ENCODE measurements around the gene EPHX1. TPM values are rescaled to one million over a fixed set of nuclear protein-coding genes. Genes with fewer than 3 reads are reported as not detected.

Gene EPHX1
- total and polyA plus RNA-seq, 10 of the 15 experiments (the other 5 are each of a cell fraction or from before 2014, with no cell fraction given): 0.33 to 2.9 (median 0.78) TPM; not detected in 2

DNA sequence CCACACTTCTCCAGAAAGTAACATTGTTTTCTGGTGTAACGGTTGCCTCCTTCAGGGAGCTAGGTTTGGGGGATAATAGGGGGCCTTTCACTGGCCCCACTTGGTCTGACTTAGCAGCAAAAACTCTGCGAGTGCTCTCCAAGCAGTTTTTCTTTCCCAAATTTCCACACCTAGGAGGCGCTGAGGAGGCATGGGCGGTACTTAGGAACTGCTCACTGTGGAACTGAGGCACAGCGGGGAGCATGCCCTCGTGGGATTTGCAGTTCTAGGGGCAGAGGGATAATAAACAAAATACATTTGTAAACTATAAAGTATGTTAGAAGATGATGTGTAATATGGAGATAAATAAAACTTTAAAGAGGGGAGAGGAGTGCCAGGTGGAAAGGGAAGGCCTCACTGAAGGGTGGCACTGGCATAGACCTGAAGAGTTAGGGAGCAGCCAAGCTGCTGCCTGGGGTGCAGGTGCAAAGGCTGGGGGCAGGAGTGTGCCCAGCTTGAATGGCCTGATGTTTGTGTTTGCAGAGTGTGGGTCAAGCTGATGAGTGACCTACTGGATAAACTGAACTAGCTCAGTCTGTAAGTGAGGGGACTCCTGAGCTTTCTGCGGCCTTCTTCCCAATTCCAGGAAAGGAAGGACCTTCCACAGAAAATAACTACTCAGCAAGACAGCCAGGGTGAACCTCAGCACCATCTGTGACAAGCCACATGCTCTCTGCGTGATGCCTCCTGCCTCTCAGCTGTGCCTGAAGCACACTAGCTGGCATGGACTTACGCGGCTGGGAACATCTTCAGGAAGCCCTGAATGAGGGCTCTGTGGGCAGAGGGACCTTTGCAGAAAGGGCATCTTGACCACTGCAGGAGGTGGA lies 1.9 kb downstream of the EPHX1 start:
- H3K4me3 ChIP-seq: no peak overlapping the region
- H3K4me1 ChIP-seq (ENCODE audit: control insufficient read depth, insufficient read depth, low read length): no peaks in the 10 kb centered on the region
- CTCF ChIA-PET: interaction anchor here (0.5 to 1.8 kb wide), 2 partner anchors 9 to 118 kb away, joined by 3 to 4 read pairs; no protein-coding TSS in a partner anchor
- no peaks in the 10 kb centered on the region for H3K36me3 ChIP-seq (ENCODE audit: control insufficient read depth in 2 of 2, insufficient read depth in 2 of 2, low read length in 1 of 2)
- SMC1A ChIA-PET (ENCODE audit: uncharacterized antibody, unreplicated experiment): interaction anchor here (0.7 to 1.2 kb wide), 2 partner anchors 24 to 165 kb away, joined by 4 read pairs; no protein-coding TSS in a partner anchor
- no peak overlapping the region for H3K27ac ChIP-seq (ENCODE audit: control insufficient read depth, insufficient read depth)
- RAD21 ChIA-PET (ENCODE audit: unreplicated experiment): no interaction called here
- intact Hi-C loops (cut with micrococcal nuclease; ENCODE audit: unreplicated experiment): no loop called here
- no peak for FAIRE-seq
- H2AFZ ChIP-seq (ENCODE audit: control insufficient read depth, low read depth, low read length): no peak overlapping the region
- no peak overlapping the region for H3K9ac ChIP-seq (ENCODE audit: control insufficient read depth, insufficient read depth, low read length)
- no peaks in the 10 kb centered on the region for H3K27me3 ChIP-seq (replicated peaks in 1 of 2; ENCODE audit: control insufficient read depth in 2 of 2, insufficient read depth in 2 of 2, low read length in 1 of 2)
- no peak for ATAC-seq
- POLR2A ChIA-PET: no interaction called here
- no TSS peak for BruUV-seq (replicated peaks)
- no peaks in the 10 kb centered on the region for H3K79me2 ChIP-seq (ENCODE audit: control insufficient read depth, insufficient read depth, low read length)
- in situ Hi-C loops (cut with MboI): no loop called here
- H3K9me3 ChIP-seq (replicated peaks; ENCODE audit: control insufficient read depth, insufficient read depth, low read length): no peaks in the 10 kb centered on the region
- no peaks in the 10 kb centered on the region for H4K20me1 ChIP-seq (ENCODE audit: control insufficient read depth, insufficient read depth)
- no peak for DNase-seq (ENCODE audit: low read depth, low spot score)
- 64% methylated on average over 10 of the region's 10 CpGs for WGBS (ENCODE audit: insufficient coverage, insufficient replicate concordance, low lambda C conversion rate, missing lambda C conversion rate)
- H3K4me2 ChIP-seq (ENCODE audit: control insufficient read depth, insufficient read depth): no peak overlapping the region
- TF ChIP-seq, protein P1, sequence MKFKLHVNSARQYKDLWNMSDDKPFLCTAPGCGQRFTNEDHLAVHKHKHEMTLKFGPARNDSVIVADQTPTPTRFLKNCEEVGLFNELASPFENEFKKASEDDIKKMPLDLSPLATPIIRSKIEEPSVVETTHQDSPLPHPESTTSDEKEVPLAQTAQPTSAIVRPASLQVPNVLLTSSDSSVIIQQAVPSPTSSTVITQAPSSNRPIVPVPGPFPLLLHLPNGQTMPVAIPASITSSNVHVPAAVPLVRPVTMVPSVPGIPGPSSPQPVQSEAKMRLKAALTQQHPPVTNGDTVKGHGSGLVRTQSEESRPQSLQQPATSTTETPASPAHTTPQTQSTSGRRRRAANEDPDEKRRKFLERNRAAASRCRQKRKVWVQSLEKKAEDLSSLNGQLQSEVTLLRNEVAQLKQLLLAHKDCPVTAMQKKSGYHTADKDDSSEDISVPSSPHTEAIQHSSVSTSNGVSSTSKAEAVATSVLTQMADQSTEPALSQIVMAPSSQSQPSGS (IDR thresholded peaks at IDR 0.05; ENCODE audit: low read length): no peak
- TF ChIP-seq NFYA (IDR thresholded peaks at IDR 0.05; ENCODE audit: borderline replicate concordance, low read depth, low read length) (no peak), GABPA (IDR thresholded peaks at IDR 0.05; ENCODE audit: low read depth) (no peak), FOXM1 (IDR thresholded peaks at IDR 0.05; ENCODE audit: low read depth, low read length) (no peak), CHD1 (IDR thresholded peaks at IDR 0.05; ENCODE audit: low read depth, low read length) (no peak), RFX5 (IDR thresholded peaks at IDR 0.05; ENCODE audit: low read depth, low read length) (no peak), WRNIP1 (IDR thresholded peaks at IDR 0.05; ENCODE audit: borderline replicate concordance, low read depth, low read length) (no peak), ASH2L (IDR thresholded peaks at IDR 0.05; ENCODE audit: borderline replicate concordance, low read depth) (no peak), ZNF384 (IDR thresholded peaks at IDR 0.05; ENCODE audit: borderline replicate concordance, low read depth, low read length) (no peak), NFYB (IDR thresholded peaks at IDR 0.05; ENCODE audit: insufficient read depth, low read depth, low read length) (no peak), BHLHE40 (IDR thresholded peaks at IDR 0.05; ENCODE audit: borderline replicate concordance in 1 of 2, low read depth in 2 of 2, low read length in 1 of 2) (no peak), SIX5 (IDR thresholded peaks at IDR 0.05; ENCODE audit: low read depth, low read length, severe bottlenecking) (no peak)
- TF ChIP-seq, protein P2, sequence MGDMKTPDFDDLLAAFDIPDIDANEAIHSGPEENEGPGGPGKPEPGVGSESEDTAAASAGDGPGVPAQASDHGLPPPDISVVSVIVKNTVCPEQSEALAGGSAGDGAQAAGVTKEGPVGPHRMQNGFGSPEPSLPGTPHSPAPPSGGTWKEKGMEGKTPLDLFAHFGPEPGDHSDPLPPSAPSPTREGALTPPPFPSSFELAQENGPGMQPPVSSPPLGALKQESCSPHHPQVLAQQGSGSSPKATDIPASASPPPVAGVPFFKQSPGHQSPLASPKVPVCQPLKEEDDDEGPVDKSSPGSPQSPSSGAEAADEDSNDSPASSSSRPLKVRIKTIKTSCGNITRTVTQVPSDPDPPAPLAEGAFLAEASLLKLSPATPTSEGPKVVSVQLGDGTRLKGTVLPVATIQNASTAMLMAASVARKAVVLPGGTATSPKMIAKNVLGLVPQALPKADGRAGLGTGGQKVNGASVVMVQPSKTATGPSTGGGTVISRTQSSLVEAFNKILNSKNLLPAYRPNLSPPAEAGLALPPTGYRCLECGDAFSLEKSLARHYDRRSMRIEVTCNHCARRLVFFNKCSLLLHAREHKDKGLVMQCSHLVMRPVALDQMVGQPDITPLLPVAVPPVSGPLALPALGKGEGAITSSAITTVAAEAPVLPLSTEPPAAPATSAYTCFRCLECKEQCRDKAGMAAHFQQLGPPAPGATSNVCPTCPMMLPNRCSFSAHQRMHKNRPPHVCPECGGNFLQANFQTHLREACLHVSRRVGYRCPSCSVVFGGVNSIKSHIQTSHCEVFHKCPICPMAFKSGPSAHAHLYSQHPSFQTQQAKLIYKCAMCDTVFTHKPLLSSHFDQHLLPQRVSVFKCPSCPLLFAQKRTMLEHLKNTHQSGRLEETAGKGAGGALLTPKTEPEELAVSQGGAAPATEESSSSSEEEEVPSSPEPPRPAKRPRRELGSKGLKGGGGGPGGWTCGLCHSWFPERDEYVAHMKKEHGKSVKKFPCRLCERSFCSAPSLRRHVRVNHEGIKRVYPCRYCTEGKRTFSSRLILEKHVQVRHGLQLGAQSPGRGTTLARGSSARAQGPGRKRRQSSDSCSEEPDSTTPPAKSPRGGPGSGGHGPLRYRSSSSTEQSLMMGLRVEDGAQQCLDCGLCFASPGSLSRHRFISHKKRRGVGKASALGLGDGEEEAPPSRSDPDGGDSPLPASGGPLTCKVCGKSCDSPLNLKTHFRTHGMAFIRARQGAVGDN (IDR thresholded peaks at IDR 0.05): no peak
